Sigmoid colon (tissue), 4 donors: ENCODE results near the gene C1QTNF1.

Source experiments
- CTCF ChIP-seq, 4 experiments: fragments of 450-650 bp in 3 of 4; fragments of 200-600 bp in 1 of 4; IDR thresholded peaks; one replicate each; pipeline ENCODE4 v1.5.1; 2016 to 2019; ENCODE audit warnings: antibody characterized with exemption in 4 of 4, mild to moderate bottlenecking in 3 of 4, moderate library complexity in 2 of 4
- EP300 ChIP-seq, 4 donors: sonication (generic); formaldehyde crosslinking; IDR thresholded peaks; one replicate each; pipeline ENCODE4 v1.6.1; 2017; ENCODE audit warnings: antibody characterized with exemption in 4 of 4
- POLR2A ChIP-seq, 2 donors: fragments of 450-650 bp; IDR thresholded peaks; one replicate each; pipeline ENCODE4 v1.6.1; 2016; ENCODE audit warnings: antibody characterized with exemption in 2 of 2, mild to moderate bottlenecking in 2 of 2, moderate library complexity in 2 of 2
- POLR2AphosphoS5 ChIP-seq, 4 donors: sonication (generic); formaldehyde crosslinking; IDR thresholded peaks; one replicate each; pipeline ENCODE4 v1.6.1; 2017; ENCODE audit warnings: antibody characterized with exemption in 4 of 4

- TF ChIP-seq CTCF (IDR thresholded peaks at IDR 0.05) (no peak), POLR2A (IDR thresholded peaks at IDR 0.05) (no peak), POLR2AphosphoS5 (IDR thresholded peaks at IDR 0.05) (no peak), EP300 (IDR thresholded peaks at IDR 0.05) (no peak)
Observed at GRCh38 chr17:78995761-78996451, 28.1 kb upstream of the C1QTNF1 start.
